Mesothelial cell of epicardium (in vitro differentiated cells): ENCODE data around the gene SPOCK1. TPM values are rescaled to one million over a fixed set of nuclear protein-coding genes. Genes with fewer than 3 reads are reported as not detected.

Experiments used
- DNase-seq, 2 experiments: peaks; one replicate each; pipeline ENCODE4 v3.0.0; 2021; ENCODE audit warnings: low spot score in 2 of 2; ENCODE audit not compliant: unreplicated experiment in 2 of 2
- H3K27ac Mint-ChIP-seq: 2 replicates; pipeline ENCODE4 v1.8.0; 2021; ENCODE audit warnings: mixed read lengths
- H3K27me3 Mint-ChIP-seq: 2 replicates; pipeline ENCODE4 v1.8.0; 2021; ENCODE audit warnings: low read depth, mixed read lengths
- H3K36me3 Mint-ChIP-seq: 2 replicates; pipeline ENCODE4 v1.8.0; 2021; ENCODE audit warnings: mixed read lengths
- H3K4me1 Mint-ChIP-seq: 2 replicates; pipeline ENCODE4 v1.8.0; 2021; ENCODE audit warnings: mixed read lengths
- H3K4me3 Mint-ChIP-seq: 2 replicates; pipeline ENCODE4 v1.8.0; 2021; ENCODE audit warnings: mild to moderate bottlenecking, moderate library complexity, mixed read lengths
- H3K9me3 Mint-ChIP-seq: 2 replicates; pipeline ENCODE4 v1.8.0; 2021; ENCODE audit warnings: mixed read lengths
- CTCF ChIP-seq: fragments of 200-600 bp; sonication (generic); IDR thresholded peaks from one replicate; pipeline ENCODE4 v1.5.0; 2021; ENCODE audit warnings: antibody characterized with exemption; ENCODE audit not compliant: unreplicated experiment
- total RNA-seq: library from RNA; stranded (reverse); gene quantifications from 3 replicates; pipeline ENCODE4 v1.2.1, GENCODE V29; 2021

SPOCK1 gene
- total RNA-seq, 1 donor from 2014 or later = 6.6 TPM

- H3K4me3 Mint-ChIP-seq = no peak overlapping the region
- no peaks in the 10 kb centered on the region for H3K36me3 Mint-ChIP-seq
- H3K27me3 Mint-ChIP-seq = peaks cover 48% of the 10 kb centered on the region
- DNase-seq = no peak
- peaks cover 3% of the 10 kb centered on the region for H3K9me3 Mint-ChIP-seq
- TF ChIP-seq CTCF = no peak
- no peaks in the 10 kb centered on the region for H3K4me1 Mint-ChIP-seq
- no peak overlapping the region for H3K27ac Mint-ChIP-seq
Measured at GRCh38 chr5:136992796-136993489, 506.2 kb downstream of the SPOCK1 start.

GRCh38 chr5:136985785-136986475, 513.2 kb downstream of the SPOCK1 start:
- TF ChIP-seq CTCF = no peak
- Mint-ChIP-seq H3K27me3 (peaks cover 9% of the 10 kb centered on the region), H3K27ac (no peak overlapping the region), H3K9me3 (no peaks in the 10 kb centered on the region), H3K4me3 (no peak overlapping the region), H3K36me3 (no peaks in the 10 kb centered on the region), H3K4me1 (no peaks in the 10 kb centered on the region)
- no peak for DNase-seq

GRCh38 chr5:136984772-136985446, 514.2 kb downstream of the SPOCK1 start:
- Mint-ChIP-seq H3K4me3 (no peak overlapping the region), H3K4me1 (no peaks in the 10 kb centered on the region)

GRCh38 chr5:136981936-136982335, 517.2 kb downstream of the SPOCK1 start:
- no peak overlapping the region for H3K4me3 Mint-ChIP-seq
- peaks cover 6% of the 10 kb centered on the region for H3K27me3 Mint-ChIP-seq
- no peaks in the 10 kb centered on the region for H3K9me3 Mint-ChIP-seq
- no peaks in the 10 kb centered on the region for H3K4me1 Mint-ChIP-seq
- no peaks in the 10 kb centered on the region for H3K36me3 Mint-ChIP-seq
- H3K27ac Mint-ChIP-seq = no peak overlapping the region
- DNase-seq = no peak
- TF ChIP-seq CTCF = no peak

More at GRCh38 chr5:136984772-136985446, 514.2 kb downstream of the SPOCK1 start:
- H3K27me3 Mint-ChIP-seq = peaks cover 5% of the 10 kb centered on the region
- no peaks in the 10 kb centered on the region for H3K36me3 Mint-ChIP-seq
- no peak for TF ChIP-seq CTCF
- no peak overlapping the region for H3K27ac Mint-ChIP-seq
- H3K9me3 Mint-ChIP-seq = no peaks in the 10 kb centered on the region
- DNase-seq = no peak

- Mint-ChIP-seq H3K36me3 (no peaks in the 10 kb centered on the region), H3K4me3 (no peak overlapping the region), H3K4me1 (no peaks in the 10 kb centered on the region), H3K9me3 (no peaks in the 10 kb centered on the region), H3K27me3 (peaks cover 11% of the 10 kb centered on the region), H3K27ac (no peak overlapping the region)
- no peak for TF ChIP-seq CTCF
- DNase-seq = no peak
Measured at GRCh38 chr5:136979131-136979530, 520.0 kb downstream of the SPOCK1 start.
